KMS-11 (cell line): ENCODE data around the gene CCDC93.

ENCODE experiments used
- H2AFZ ChIP-seq: fragments of 200-600 bp; sonication (generic); 2 replicates; pipeline ENCODE4 v1.6.1; 2016; ENCODE audit warnings: antibody characterized with exemption, mixed run types, low read depth
- H3K27ac ChIP-seq: fragments of 200-600 bp; sonication (generic); 2 replicates; pipeline ENCODE4 v1.6.1; 2016; ENCODE audit warnings: mild to moderate bottlenecking, mixed run types
- H3K27me3 ChIP-seq: fragments of 200-600 bp; sonication (generic); 2 replicates; pipeline ENCODE4 v1.6.1; 2017; ENCODE audit warnings: mild to moderate bottlenecking, low read depth, mixed run types, moderate library complexity; ENCODE audit not compliant: insufficient read depth
- H3K36me3 ChIP-seq: fragments of 200-600 bp; sonication (generic); 2 replicates; pipeline ENCODE4 v1.6.1; 2017; ENCODE audit warnings: mild to moderate bottlenecking, mixed run types; ENCODE audit not compliant: insufficient read depth
- H3K4me1 ChIP-seq: fragments of 200-600 bp; sonication (generic); 2 replicates; pipeline ENCODE4 v1.6.1; 2016; ENCODE audit warnings: mild to moderate bottlenecking, low read depth, mixed run types; ENCODE audit not compliant: poor library complexity, severe bottlenecking
- H3K4me2 ChIP-seq: fragments of 200-600 bp; sonication (generic); 2 replicates; pipeline ENCODE4 v1.7.0; 2016; ENCODE audit warnings: mild to moderate bottlenecking, mixed run types
- H3K4me3 ChIP-seq: fragments of 200-600 bp; sonication (generic); IDR thresholded peaks from 2 replicates; pipeline ENCODE4 v1.6.1; 2017; ENCODE audit warnings: low read depth, low read length, mixed read lengths; ENCODE audit not compliant: insufficient read depth
- H3K79me2 ChIP-seq: fragments of 200-600 bp; sonication (generic); 2 replicates; pipeline ENCODE4 v1.6.1; 2016; ENCODE audit warnings: low read depth, mixed run types; ENCODE audit not compliant: insufficient read depth
- H3K9ac ChIP-seq: fragments of 200-600 bp; sonication (generic); 2 replicates; pipeline ENCODE4 v1.6.1; 2016; ENCODE audit warnings: mild to moderate bottlenecking, mixed run types
- H4K20me1 ChIP-seq: fragments of 200-600 bp; sonication (generic); 2 replicates; pipeline ENCODE4 v1.6.1; 2016; ENCODE audit warnings: mild to moderate bottlenecking, mixed run types; ENCODE audit not compliant: insufficient read depth
- TF ChIP-seq, protein P1 (sequence below): fragments of 200-600 bp; sonication (generic); conservative IDR thresholded peaks from 2 replicates; pipeline ENCODE4 v1.6.1; 2017; ENCODE audit warnings: low read depth, mild to moderate bottlenecking, antibody characterized with exemption, low read length, moderate library complexity, mixed read lengths

CCDC93 gene

DNA sequence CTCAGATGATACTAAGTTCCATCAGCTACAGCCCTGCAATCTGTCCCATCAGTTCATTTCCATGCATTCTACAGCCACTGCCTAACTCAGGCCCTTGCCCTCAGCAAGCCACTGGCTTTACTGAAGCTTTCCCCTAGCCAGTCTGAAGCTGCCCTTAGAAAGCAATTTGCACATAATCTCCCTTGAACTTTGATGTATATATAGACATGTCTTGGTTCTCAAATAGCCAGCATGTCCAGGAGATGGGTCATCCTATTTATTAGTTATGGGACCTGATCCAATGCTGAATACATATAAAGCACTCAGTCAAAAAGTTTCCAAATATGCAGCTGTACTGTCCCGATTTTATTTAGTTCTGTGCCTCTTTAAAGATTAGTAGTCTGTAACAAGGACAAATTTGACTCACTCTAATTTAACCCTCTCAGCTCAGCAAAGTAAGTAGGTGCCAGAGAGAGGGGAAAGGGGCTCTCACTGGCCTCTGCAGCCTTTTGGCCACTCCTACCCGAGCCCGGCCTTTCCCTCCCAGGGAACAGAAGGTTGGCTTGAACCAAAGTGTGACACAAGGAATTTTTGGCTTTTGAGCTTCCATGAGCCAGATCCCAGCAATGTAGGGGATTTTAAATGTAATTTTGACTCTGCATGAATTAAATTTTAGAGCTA lies 70.7 kb downstream of the CCDC93 start:
- Histone ChIP-seq H3K27ac (no peak overlapping the region), H4K20me1 (no peaks in the 10 kb centered on the region), H3K9ac (no peak overlapping the region), H3K36me3 (no peaks in the 10 kb centered on the region), H3K27me3 (no peaks in the 10 kb centered on the region), H3K4me1 (no peaks in the 10 kb centered on the region), H3K79me2 (no peaks in the 10 kb centered on the region), H2AFZ (no peak overlapping the region), H3K4me2 (no peak overlapping the region), H3K4me3 (no peak overlapping the region)
- TF ChIP-seq, protein P1, sequence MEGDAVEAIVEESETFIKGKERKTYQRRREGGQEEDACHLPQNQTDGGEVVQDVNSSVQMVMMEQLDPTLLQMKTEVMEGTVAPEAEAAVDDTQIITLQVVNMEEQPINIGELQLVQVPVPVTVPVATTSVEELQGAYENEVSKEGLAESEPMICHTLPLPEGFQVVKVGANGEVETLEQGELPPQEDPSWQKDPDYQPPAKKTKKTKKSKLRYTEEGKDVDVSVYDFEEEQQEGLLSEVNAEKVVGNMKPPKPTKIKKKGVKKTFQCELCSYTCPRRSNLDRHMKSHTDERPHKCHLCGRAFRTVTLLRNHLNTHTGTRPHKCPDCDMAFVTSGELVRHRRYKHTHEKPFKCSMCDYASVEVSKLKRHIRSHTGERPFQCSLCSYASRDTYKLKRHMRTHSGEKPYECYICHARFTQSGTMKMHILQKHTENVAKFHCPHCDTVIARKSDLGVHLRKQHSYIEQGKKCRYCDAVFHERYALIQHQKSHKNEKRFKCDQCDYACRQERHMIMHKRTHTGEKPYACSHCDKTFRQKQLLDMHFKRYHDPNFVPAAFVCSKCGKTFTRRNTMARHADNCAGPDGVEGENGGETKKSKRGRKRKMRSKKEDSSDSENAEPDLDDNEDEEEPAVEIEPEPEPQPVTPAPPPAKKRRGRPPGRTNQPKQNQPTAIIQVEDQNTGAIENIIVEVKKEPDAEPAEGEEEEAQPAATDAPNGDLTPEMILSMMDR = no peak

DNA sequence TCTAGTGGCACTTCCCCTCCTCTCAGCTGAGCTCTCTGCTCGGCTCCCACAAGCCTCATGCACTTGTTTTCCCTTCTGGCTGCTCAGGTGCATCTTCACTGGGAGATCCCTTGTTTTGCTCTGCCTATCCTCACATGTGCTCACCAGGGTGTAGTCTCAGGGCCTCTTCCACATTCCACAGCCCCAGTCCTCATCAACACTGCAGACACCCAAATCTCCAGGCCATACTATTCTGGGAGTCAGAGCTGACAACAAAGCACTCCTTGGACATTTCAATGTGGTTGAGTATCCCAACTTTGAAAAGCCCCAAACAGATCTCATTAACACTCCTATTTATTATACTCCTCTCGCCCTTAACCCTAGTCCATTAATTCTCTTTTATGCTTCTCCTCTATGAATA lies 71.3 kb downstream of the CCDC93 start:
- Histone ChIP-seq H3K27ac (no peak overlapping the region), H3K4me2 (no peak overlapping the region), H4K20me1 (no peaks in the 10 kb centered on the region), H3K27me3 (no peaks in the 10 kb centered on the region), H3K9ac (no peak overlapping the region), H3K4me1 (no peaks in the 10 kb centered on the region), H2AFZ (no peak overlapping the region), H3K4me3 (no peak overlapping the region), H3K36me3 (no peaks in the 10 kb centered on the region), H3K79me2 (no peaks in the 10 kb centered on the region)
- TF ChIP-seq, protein P1 = no peak

DNA sequence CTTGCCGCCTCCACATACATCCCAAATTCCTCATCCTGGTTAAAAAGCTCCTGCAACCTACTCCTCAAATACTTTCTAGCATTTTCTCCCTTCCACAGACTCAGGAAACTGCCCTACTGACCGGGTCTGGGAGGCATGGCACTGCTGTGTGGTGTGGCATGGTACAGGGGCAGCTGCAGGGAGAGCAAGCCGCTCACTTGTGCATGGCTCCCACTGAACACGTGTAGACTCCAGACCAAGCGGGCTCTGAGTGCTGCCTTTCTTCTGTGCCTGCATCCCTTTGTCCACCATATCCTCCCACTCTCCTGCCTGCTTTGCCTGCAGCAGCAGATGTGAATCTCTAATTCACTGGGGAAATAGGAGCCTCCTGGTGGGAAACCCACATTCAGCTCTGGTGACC lies 72.2 kb downstream of the CCDC93 start:
- Histone ChIP-seq H3K27me3 (no peaks in the 10 kb centered on the region), H3K27ac (no peak overlapping the region), H4K20me1 (no peaks in the 10 kb centered on the region), H3K79me2 (no peaks in the 10 kb centered on the region), H3K4me3 (no peak overlapping the region), H3K4me1 (no peaks in the 10 kb centered on the region), H3K36me3 (no peaks in the 10 kb centered on the region), H2AFZ (no peak overlapping the region), H3K9ac (no peak overlapping the region), H3K4me2 (no peak overlapping the region)
- TF ChIP-seq, protein P1 = no peak

DNA sequence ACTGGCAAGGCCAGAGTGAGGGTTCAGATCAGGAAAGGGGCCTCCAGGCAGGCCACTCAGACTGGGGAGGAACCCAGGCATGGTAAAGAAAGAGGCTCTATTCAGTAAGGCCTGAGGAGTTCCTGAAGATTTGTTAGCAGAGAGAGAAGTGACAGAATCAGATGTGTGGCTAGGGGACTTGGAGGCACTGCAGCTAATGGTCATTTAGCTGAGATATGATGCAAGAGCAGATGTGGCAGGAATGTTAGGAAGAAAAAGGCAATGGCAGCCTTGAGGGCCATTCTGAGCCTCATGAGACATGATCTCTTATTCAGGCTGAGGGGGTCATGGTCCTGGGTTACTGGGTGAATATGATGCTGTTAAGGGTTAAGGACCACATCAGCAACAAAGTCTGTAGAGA lies 73.4 kb downstream of the CCDC93 start:
- Histone ChIP-seq H3K79me2 (no peaks in the 10 kb centered on the region), H3K4me2 (no peak overlapping the region), H3K4me3 (no peak overlapping the region), H2AFZ (no peak overlapping the region), H3K4me1 (no peaks in the 10 kb centered on the region), H4K20me1 (no peaks in the 10 kb centered on the region), H3K9ac (no peak overlapping the region), H3K27me3 (no peaks in the 10 kb centered on the region), H3K36me3 (no peaks in the 10 kb centered on the region), H3K27ac (no peak overlapping the region)
- TF ChIP-seq, protein P1 = no peak
